Measurements from ENCODE around the gene DARS1.

DARS1 gene

GRCh38 chr2:135863233-135863632, 122.2 kb downstream of the DARS1 start (continued):
- TF ChIP-seq SCRT2 (tag by site-specific recombination; IDR thresholded peaks at IDR 0.05) (no peak), HOXC10 (CRISPR knock-in tag; IDR thresholded peaks at IDR 0.05) (no peak), REPIN1 (tag by site-specific recombination; IDR thresholded peaks at IDR 0.05; ENCODE audit: low read depth) (no peak), ZNF777 (tag by site-specific recombination; IDR thresholded peaks at IDR 0.05; ENCODE audit: borderline replicate concordance) (no peak), WT1 (tag by site-specific recombination; IDR thresholded peaks at IDR 0.05) (no peak)

GRCh38 chr2:135862718-135863117, 122.7 kb downstream of the DARS1 start:
- CTCF ChIA-PET: interaction anchor here (0.6 to 0.7 kb wide), 3 partner anchors 9 to 324 kb away, joined by 3 read pairs; no protein-coding TSS in a partner anchor
- H3K4me1 ChIP-seq (ENCODE audit: control insufficient read depth, insufficient read depth, low read length): no peaks in the 10 kb centered on the region
- TF ChIP-seq YY2 (tag by site-specific recombination; IDR thresholded peaks at IDR 0.05) (no peak), WT1 (tag by site-specific recombination; IDR thresholded peaks at IDR 0.05) (no peak), GLI2 (tag by site-specific recombination; IDR thresholded peaks at IDR 0.05; ENCODE audit: borderline replicate concordance, low read depth) (no peak), ZNF350 (tag by site-specific recombination; IDR thresholded peaks at IDR 0.05) (no peak), SCRT2 (tag by site-specific recombination; IDR thresholded peaks at IDR 0.05) (no peak), MYNN (tag by site-specific recombination; IDR thresholded peaks at IDR 0.05; ENCODE audit: borderline replicate concordance) (no peak), SP2 (tag by site-specific recombination; IDR thresholded peaks at IDR 0.05) (no peak), SP7 (tag by site-specific recombination; IDR thresholded peaks at IDR 0.05) (no peak), ZNF529 (tag by site-specific recombination; IDR thresholded peaks at IDR 0.05; ENCODE audit: insufficient replicate concordance) (no peak), ZNF223 (tag by site-specific recombination; IDR thresholded peaks at IDR 0.05) (no peak), ZNF610 (tag by site-specific recombination; IDR thresholded peaks at IDR 0.05; ENCODE audit: borderline replicate concordance) (no peak), ZNF514 (tag by site-specific recombination; IDR thresholded peaks at IDR 0.05) (no peak)

More at GRCh38 chr2:135862718-135863117, 122.7 kb downstream of the DARS1 start:
- Histone ChIP-seq H3K36me3 (ENCODE audit: control insufficient read depth in 2 of 2, insufficient read depth in 1 of 2, low read length in 2 of 2) (peaks cover 80 to 93% of the 10 kb centered on the region in 2 experiments), H3K27ac (ENCODE audit: extremely low read depth, low read depth, low read length) (no peak overlapping the region; the same call in 1 of the 2 replicates), H3K9me3 (ENCODE audit: control insufficient read depth, insufficient read depth, low read depth, low read length) (no peaks in the 10 kb centered on the region), H3K4me3 (ENCODE audit: low read depth, low read length) (no peak overlapping the region)
- POLR2A ChIA-PET: interaction anchor here (2.7 kb wide), 1 partner anchor 13 kb away, joined by 7 read pairs; the partner anchor contains the start of gene MCM6

All from HEK293 (cell line).